Liver (tissue), 9 donors: ENCODE results near the gene FGF19. TPM values are rescaled to one million over a fixed set of nuclear protein-coding genes. Genes with fewer than 3 reads are reported as not detected.

Source experiments
- DNase-seq: peaks from one replicate; pipeline ENCODE4 v3.0.0-alpha.2; 2017; ENCODE audit warnings: low spot score
- H3K27ac ChIP-seq, 2 donors: one replicate each; pipeline ENCODE4 v1.7.0; 2013; ENCODE audit warnings: inconsistent platforms in 2 of 2, low read length in 2 of 2, control low read depth in 1 of 2, low read depth in 1 of 2, mild to moderate bottlenecking in 1 of 2
- H3K27me3 ChIP-seq, 4 donors: one replicate each; pipeline versions ENCODE4 v1.6.1 to v1.7.0; 2013; ENCODE audit warnings: low read length in 3 of 4, inconsistent platforms in 1 of 4, mild to moderate bottlenecking in 1 of 4, moderate library complexity in 1 of 4; ENCODE audit not compliant: control insufficient read depth in 4 of 4, insufficient read depth in 4 of 4
- H3K36me3 ChIP-seq, 4 donors: one replicate each; pipeline versions ENCODE4 v1.6.1 to v1.7.0; 2013; ENCODE audit warnings: low read length in 3 of 4, mild to moderate bottlenecking in 3 of 4, low read depth in 1 of 4, moderate library complexity in 1 of 4; ENCODE audit not compliant: control insufficient read depth in 4 of 4, insufficient read depth in 3 of 4
- H3K4me1 ChIP-seq, 4 donors: one replicate each; pipeline versions ENCODE4 v1.6.1 to v1.7.0; 2013; ENCODE audit warnings: low read length in 3 of 4, mild to moderate bottlenecking in 3 of 4, moderate library complexity in 1 of 4; ENCODE audit not compliant: control insufficient read depth in 4 of 4, insufficient read depth in 4 of 4
- H3K4me3 ChIP-seq, 3 donors: one replicate each; pipeline versions ENCODE4 v1.6.1 to v1.7.0; 2013; ENCODE audit warnings: low read length in 3 of 3, control low read depth in 1 of 3, low read depth in 1 of 3, mild to moderate bottlenecking in 1 of 3
- H3K9ac ChIP-seq, 2 donors: one replicate each; pipeline ENCODE4 v1.7.0; 2013; ENCODE audit warnings: low read length in 2 of 2, mild to moderate bottlenecking in 2 of 2, moderate library complexity in 2 of 2, control low read depth in 1 of 2, low read depth in 1 of 2
- H3K9me3 ChIP-seq, 4 donors: one replicate each; pipeline versions ENCODE4 v1.6.1 to v1.7.0; 2013; ENCODE audit warnings: low read length in 3 of 4; ENCODE audit not compliant: control insufficient read depth in 4 of 4
- EGR1 ChIP-seq, 2 donors: IDR thresholded peaks; 2 replicates each; pipeline ENCODE4 v1.6.1; 2016 to 2018; ENCODE audit warnings: antibody characterized with exemption in 2 of 2, low read depth in 2 of 2
- FOXA1 ChIP-seq: IDR thresholded peaks from 2 replicates; pipeline ENCODE4 v1.6.1; 2016; ENCODE audit warnings: antibody characterized with exemption
- FOXA2 ChIP-seq: IDR thresholded peaks from 2 replicates; pipeline ENCODE4 v1.6.1; 2016; ENCODE audit warnings: antibody characterized with exemption
- GABPA ChIP-seq, 2 donors: IDR thresholded peaks in 1 of 2; conservative IDR thresholded peaks in 1 of 2; 2 replicates each; pipeline ENCODE4 v1.6.1; 2016; ENCODE audit warnings: antibody characterized with exemption in 2 of 2, mild to moderate bottlenecking in 1 of 2, moderate library complexity in 1 of 2
- HNF4A ChIP-seq, 2 donors: conservative IDR thresholded peaks; 2 replicates each; pipeline ENCODE4 v1.6.1; 2016; ENCODE audit warnings: antibody characterized with exemption in 2 of 2, mild to moderate bottlenecking in 2 of 2
- HNF4G ChIP-seq: IDR thresholded peaks from 2 replicates; pipeline ENCODE4 v1.6.1; 2016; ENCODE audit warnings: antibody characterized with exemption
- JUND ChIP-seq, 2 donors: IDR thresholded peaks; 2 replicates each; pipeline ENCODE4 v1.6.1; 2016; ENCODE audit warnings: antibody characterized with exemption in 2 of 2
- NR2F2 ChIP-seq: IDR thresholded peaks from 2 replicates; pipeline ENCODE4 v1.6.1; 2016; ENCODE audit warnings: antibody characterized with exemption
- RAD21 ChIP-seq, 2 donors: IDR thresholded peaks; 2 replicates each; pipeline ENCODE4 v1.6.1; 2016; ENCODE audit warnings: antibody characterized with exemption in 2 of 2, mild to moderate bottlenecking in 2 of 2
- RXRA ChIP-seq, 2 donors: IDR thresholded peaks; 2 replicates each; pipeline ENCODE4 v1.6.1; 2017 to 2018; ENCODE audit warnings: antibody characterized with exemption in 2 of 2, mild to moderate bottlenecking in 1 of 2
- SP1 ChIP-seq: IDR thresholded peaks from 2 replicates; pipeline ENCODE4 v1.6.1; 2018; ENCODE audit warnings: antibody characterized with exemption, mild to moderate bottlenecking
- TAF1 ChIP-seq: conservative IDR thresholded peaks from 2 replicates; pipeline ENCODE4 v1.6.1; 2016; ENCODE audit warnings: antibody characterized with exemption, mild to moderate bottlenecking
- YY1 ChIP-seq: IDR thresholded peaks from 2 replicates; pipeline ENCODE4 v1.6.1; 2016; ENCODE audit warnings: antibody characterized with exemption, mild to moderate bottlenecking
- WGBS: extraction: QIAGEN DNeasy Blood & Tissue Kit; methylation state at CpG from one replicate; pipeline ENCODE4 v1.1.7; 2013; 5-methylcytosine and 5-hydroxymethylcytosine counted together
- polyA plus RNA-seq, 2 donors: library from polyadenylated mRNA; stranded (reverse) in 1 of 2; unstranded in 1 of 2; fragments of 200-250 nt in 1 of 2; fragments of >200 nt in 1 of 2; fragmentation: Nextera tagmentation in 1 of 2; extraction: Ambion mirVana in 1 of 2; gene quantifications; one replicate each; pipeline versions ENCODE4 v1.2.1 to v1.2.3, GENCODE V29; 2013 to 2015
- total RNA-seq, 2 donors: library from RNA; depleted of rRNA; stranded (reverse); fragments of >200 nt; gene quantifications; one replicate each; pipeline ENCODE4 v1.2.3, GENCODE V29; 2014
- TF ChIP-seq, protein P1 (sequence below): IDR thresholded peaks from 2 replicates; pipeline ENCODE4 v1.6.1; 2016; ENCODE audit warnings: antibody characterized with exemption
- TF ChIP-seq, protein P2 (sequence below): fragments of 150-350 bp; IDR thresholded peaks from 2 replicates; pipeline ENCODE4 v1.5.1; 2017; ENCODE audit warnings: improper control_type of control experiment, low read depth, low read length; ENCODE audit not compliant: missing input control
- TF ChIP-seq, protein P3 (sequence below): IDR thresholded peaks from 2 replicates; pipeline ENCODE4 v1.6.1; 2016; ENCODE audit warnings: antibody characterized with exemption, mild to moderate bottlenecking
- TF ChIP-seq, protein P4 (sequence below): IDR thresholded peaks from 2 replicates; pipeline ENCODE4 v1.6.1; 2016; ENCODE audit warnings: antibody characterized with exemption
- TF ChIP-seq, protein P5 (sequence below): IDR thresholded peaks from 2 replicates; pipeline ENCODE4 v1.6.1; 2016; ENCODE audit warnings: antibody characterized with exemption
- donor health status: healthy.
- donor health status: healthy.
- donor health status: healthy.
- donor health status: healthy.
- donor health status: healthy.

FGF19 gene
- total and polyA plus RNA-seq, 4 donors, result 0.09 TPM; not detected in 3

DNA sequence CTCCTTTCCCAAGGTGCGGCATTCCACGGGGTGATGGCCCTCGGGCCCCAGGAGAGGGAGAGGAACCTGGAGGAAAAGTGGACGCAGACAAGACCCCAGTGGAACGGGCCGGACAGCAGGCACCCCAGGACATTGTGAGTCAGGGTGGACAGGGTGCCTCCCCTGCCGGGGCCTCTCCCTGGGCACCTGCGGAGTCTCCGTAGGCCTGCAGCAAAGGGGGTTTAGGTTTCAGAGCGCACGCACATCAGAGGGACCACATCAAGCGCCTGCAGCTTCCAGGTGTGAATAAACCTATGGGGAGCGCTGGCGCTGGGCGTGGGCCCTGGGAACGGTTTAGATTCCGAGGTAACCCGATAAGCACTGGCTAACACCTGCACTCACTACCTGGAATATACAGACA lies 22.7 kb upstream of the FGF19 start:
- H3K4me1 ChIP-seq, result no peaks in the 10 kb centered on the region
- TF ChIP-seq TAF1, result no peak
- no peak for TF ChIP-seq SP1
- no peak for TF ChIP-seq JUND (IDR thresholded peaks at IDR 0.05)
- no peak for TF ChIP-seq HNF4A (conservative IDR thresholded peaks at IDR 0.05)
- TF ChIP-seq RXRA (IDR thresholded peaks at IDR 0.05), result no peak
- TF ChIP-seq YY1, result no peak
- TF ChIP-seq, protein P1, sequence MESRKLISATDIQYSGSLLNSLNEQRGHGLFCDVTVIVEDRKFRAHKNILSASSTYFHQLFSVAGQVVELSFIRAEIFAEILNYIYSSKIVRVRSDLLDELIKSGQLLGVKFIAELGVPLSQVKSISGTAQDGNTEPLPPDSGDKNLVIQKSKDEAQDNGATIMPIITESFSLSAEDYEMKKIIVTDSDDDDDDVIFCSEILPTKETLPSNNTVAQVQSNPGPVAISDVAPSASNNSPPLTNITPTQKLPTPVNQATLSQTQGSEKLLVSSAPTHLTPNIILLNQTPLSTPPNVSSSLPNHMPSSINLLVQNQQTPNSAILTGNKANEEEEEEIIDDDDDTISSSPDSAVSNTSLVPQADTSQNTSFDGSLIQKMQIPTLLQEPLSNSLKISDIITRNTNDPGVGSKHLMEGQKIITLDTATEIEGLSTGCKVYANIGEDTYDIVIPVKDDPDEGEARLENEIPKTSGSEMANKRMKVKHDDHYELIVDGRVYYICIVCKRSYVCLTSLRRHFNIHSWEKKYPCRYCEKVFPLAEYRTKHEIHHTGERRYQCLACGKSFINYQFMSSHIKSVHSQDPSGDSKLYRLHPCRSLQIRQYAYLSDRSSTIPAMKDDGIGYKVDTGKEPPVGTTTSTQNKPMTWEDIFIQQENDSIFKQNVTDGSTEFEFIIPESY, result no peak
- TF ChIP-seq FOXA2, result no peak
- TF ChIP-seq, protein P2, sequence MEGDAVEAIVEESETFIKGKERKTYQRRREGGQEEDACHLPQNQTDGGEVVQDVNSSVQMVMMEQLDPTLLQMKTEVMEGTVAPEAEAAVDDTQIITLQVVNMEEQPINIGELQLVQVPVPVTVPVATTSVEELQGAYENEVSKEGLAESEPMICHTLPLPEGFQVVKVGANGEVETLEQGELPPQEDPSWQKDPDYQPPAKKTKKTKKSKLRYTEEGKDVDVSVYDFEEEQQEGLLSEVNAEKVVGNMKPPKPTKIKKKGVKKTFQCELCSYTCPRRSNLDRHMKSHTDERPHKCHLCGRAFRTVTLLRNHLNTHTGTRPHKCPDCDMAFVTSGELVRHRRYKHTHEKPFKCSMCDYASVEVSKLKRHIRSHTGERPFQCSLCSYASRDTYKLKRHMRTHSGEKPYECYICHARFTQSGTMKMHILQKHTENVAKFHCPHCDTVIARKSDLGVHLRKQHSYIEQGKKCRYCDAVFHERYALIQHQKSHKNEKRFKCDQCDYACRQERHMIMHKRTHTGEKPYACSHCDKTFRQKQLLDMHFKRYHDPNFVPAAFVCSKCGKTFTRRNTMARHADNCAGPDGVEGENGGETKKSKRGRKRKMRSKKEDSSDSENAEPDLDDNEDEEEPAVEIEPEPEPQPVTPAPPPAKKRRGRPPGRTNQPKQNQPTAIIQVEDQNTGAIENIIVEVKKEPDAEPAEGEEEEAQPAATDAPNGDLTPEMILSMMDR, result no peak
- no peak for TF ChIP-seq GABPA (IDR thresholded peaks at IDR 0.05 in 1 of 2, conservative IDR thresholded peaks at IDR 0.05 in 1 of 2)

DNA sequence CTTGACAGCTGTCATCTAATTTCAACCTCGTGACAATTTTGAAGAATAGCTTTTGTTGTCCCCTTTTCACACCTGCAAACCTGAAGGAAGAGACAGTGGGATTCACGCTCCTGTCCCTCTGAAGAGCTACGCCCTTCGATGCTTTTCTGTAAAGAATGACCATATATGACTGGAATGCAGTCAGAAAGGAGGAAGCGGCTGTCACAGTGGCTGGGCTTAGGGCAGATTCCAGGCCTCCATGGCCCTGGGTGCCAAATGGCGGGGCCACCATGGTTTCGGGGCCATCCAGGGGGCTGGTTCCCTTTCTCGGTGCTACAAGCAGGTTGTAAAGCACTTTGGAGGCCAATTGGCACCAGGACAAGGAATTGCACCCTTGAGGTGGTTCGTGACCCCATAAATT lies 22.2 kb upstream of the FGF19 start:
- TF ChIP-seq NR2F2 (no peak), RXRA (IDR thresholded peaks at IDR 0.05) (no peak), HNF4G (no peak), JUND (IDR thresholded peaks at IDR 0.05) (no peak), HNF4A (conservative IDR thresholded peaks at IDR 0.05) (no peak), FOXA1 (no peak), SP1 (no peak), GABPA (IDR thresholded peaks at IDR 0.05 in 1 of 2, conservative IDR thresholded peaks at IDR 0.05 in 1 of 2) (no peak), YY1 (no peak), FOXA2 (no peak), TAF1 (no peak), RAD21 (IDR thresholded peaks at IDR 0.05) (no peak), EGR1 (IDR thresholded peaks at IDR 0.05; ENCODE audit: low read depth in 2 of 2) (no peak)
- TF ChIP-seq, protein P3, sequence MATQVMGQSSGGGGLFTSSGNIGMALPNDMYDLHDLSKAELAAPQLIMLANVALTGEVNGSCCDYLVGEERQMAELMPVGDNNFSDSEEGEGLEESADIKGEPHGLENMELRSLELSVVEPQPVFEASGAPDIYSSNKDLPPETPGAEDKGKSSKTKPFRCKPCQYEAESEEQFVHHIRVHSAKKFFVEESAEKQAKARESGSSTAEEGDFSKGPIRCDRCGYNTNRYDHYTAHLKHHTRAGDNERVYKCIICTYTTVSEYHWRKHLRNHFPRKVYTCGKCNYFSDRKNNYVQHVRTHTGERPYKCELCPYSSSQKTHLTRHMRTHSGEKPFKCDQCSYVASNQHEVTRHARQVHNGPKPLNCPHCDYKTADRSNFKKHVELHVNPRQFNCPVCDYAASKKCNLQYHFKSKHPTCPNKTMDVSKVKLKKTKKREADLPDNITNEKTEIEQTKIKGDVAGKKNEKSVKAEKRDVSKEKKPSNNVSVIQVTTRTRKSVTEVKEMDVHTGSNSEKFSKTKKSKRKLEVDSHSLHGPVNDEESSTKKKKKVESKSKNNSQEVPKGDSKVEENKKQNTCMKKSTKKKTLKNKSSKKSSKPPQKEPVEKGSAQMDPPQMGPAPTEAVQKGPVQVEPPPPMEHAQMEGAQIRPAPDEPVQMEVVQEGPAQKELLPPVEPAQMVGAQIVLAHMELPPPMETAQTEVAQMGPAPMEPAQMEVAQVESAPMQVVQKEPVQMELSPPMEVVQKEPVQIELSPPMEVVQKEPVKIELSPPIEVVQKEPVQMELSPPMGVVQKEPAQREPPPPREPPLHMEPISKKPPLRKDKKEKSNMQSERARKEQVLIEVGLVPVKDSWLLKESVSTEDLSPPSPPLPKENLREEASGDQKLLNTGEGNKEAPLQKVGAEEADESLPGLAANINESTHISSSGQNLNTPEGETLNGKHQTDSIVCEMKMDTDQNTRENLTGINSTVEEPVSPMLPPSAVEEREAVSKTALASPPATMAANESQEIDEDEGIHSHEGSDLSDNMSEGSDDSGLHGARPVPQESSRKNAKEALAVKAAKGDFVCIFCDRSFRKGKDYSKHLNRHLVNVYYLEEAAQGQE, result no peak
- TF ChIP-seq, protein P4, sequence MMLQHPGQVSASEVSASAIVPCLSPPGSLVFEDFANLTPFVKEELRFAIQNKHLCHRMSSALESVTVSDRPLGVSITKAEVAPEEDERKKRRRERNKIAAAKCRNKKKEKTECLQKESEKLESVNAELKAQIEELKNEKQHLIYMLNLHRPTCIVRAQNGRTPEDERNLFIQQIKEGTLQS, result no peak
- TF ChIP-seq, protein P5, sequence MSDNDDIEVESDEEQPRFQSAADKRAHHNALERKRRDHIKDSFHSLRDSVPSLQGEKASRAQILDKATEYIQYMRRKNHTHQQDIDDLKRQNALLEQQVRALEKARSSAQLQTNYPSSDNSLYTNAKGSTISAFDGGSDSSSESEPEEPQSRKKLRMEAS, result no peak
- TF ChIP-seq, protein P2, result no peak
- TF ChIP-seq, protein P1, result no peak
- no peak for DNase-seq
- Histone ChIP-seq H3K36me3 (no peaks in the 10 kb centered on the region), H3K27me3 (peaks cover 0 to 3% (median 0%) of the 10 kb centered on the region in 4 donors), H3K27ac (no peak overlapping the region), H3K9me3 (no peaks in the 10 kb centered on the region), H3K9ac (no peak overlapping the region), H3K4me3 (no peak overlapping the region), H3K4me1 (no peaks in the 10 kb centered on the region)
- 77% methylated on average over 9 of the region's 9 CpGs for WGBS

More for the DNA sequence above, 22.7 kb upstream of the FGF19 start:
- DNase-seq, result no peak
- H3K9me3 ChIP-seq, result no peaks in the 10 kb centered on the region
- WGBS, result 73% methylated on average over 18 of the region's 18 CpGs
- H3K27me3 ChIP-seq, result peaks cover 0 to 3% (median 0%) of the 10 kb centered on the region in 4 donors
- H3K9ac ChIP-seq, result no peak overlapping the region
- H3K27ac ChIP-seq, result no peak overlapping the region
- no peaks in the 10 kb centered on the region for H3K36me3 ChIP-seq
- H3K4me3 ChIP-seq, result no peak overlapping the region
